Calu3 (cell line): ENCODE data around the gene OR10R2. TPM values are rescaled to one million over a fixed set of nuclear protein-coding genes. Genes with fewer than 3 reads are reported as not detected.

ENCODE experiments used
- BruUV-seq: library from RNA; stranded (reverse); fragments of 400-500 nt; replicated peaks from 2 replicates; lab custom pipeline; 2021; lab: Mats Ljungman, UMichigan
- CTCF ChIA-PET: fragments of 300-600 bp; sonication (Branson Sonifier 250); formaldehyde crosslinking; loops from one replicate; lab custom pipeline; 2022; ENCODE audit warnings: antibody characterized with exemption; lab: Charles Lee
- DNase-seq: peaks from one replicate; pipeline ENCODE4 v3.0.0; 2022
- H3K27ac Mint-ChIP-seq: one replicate; pipeline ENCODE4 v1.8.0; 2022; ENCODE audit warnings: mixed read lengths; ENCODE audit not compliant: unreplicated experiment
- H3K27me3 Mint-ChIP-seq: one replicate; pipeline ENCODE4 v1.8.0; 2022; ENCODE audit warnings: mixed read lengths; ENCODE audit not compliant: unreplicated experiment
- H3K36me3 Mint-ChIP-seq: one replicate; pipeline ENCODE4 v1.8.0; 2022; ENCODE audit warnings: mild to moderate bottlenecking, moderate library complexity, mixed read lengths; ENCODE audit not compliant: insufficient read depth, unreplicated experiment
- H3K4me1 Mint-ChIP-seq: one replicate; pipeline ENCODE4 v1.8.0; 2022; ENCODE audit warnings: mild to moderate bottlenecking, low read depth, mixed read lengths; ENCODE audit not compliant: unreplicated experiment
- H3K4me3 Mint-ChIP-seq: one replicate; pipeline ENCODE4 v1.8.0; 2022; ENCODE audit warnings: mild to moderate bottlenecking, low read depth, moderate library complexity, mixed read lengths; ENCODE audit not compliant: unreplicated experiment
- H3K9me3 Mint-ChIP-seq: one replicate; pipeline ENCODE4 v1.8.0; 2022; ENCODE audit warnings: low read depth, mixed read lengths; ENCODE audit not compliant: unreplicated experiment
- CTCF ChIP-seq: fragments of 200-600 bp; IDR thresholded peaks from one replicate; pipeline ENCODE4 v1.8.0; 2022; ENCODE audit warnings: antibody characterized with exemption; ENCODE audit not compliant: unreplicated experiment
- intact Hi-C: fragments of 100-400 bp; cut with micrococcal nuclease; formaldehyde crosslinking; loops from one replicate; pipeline ENCODE4 v1.10.0; 2022; ENCODE audit not compliant: unreplicated experiment
- total RNA-seq: library from RNA; stranded (reverse); gene quantifications from 2 replicates; pipeline ENCODE4 v1.2.3, GENCODE V29; 2022

OR10R2 gene
- total RNA-seq, 1 experiment from 2014 or later, result not detected

- no peaks in the 10 kb centered on the region for H3K4me1 Mint-ChIP-seq
- intact Hi-C loops, result loop anchor here (2.0 to 5.0 kb wide), 2 partner anchors 247 to 292 kb away; no protein-coding TSS in a partner anchor
- no peak overlapping the region for H3K4me3 Mint-ChIP-seq
- no peaks in the 10 kb centered on the region for H3K9me3 Mint-ChIP-seq
- no TSS peak for BruUV-seq
- H3K36me3 Mint-ChIP-seq, result no peaks in the 10 kb centered on the region
- no peak for TF ChIP-seq CTCF
- CTCF ChIA-PET, result no interaction called here
- DNase-seq, result no peak
- H3K27ac Mint-ChIP-seq, result no peak overlapping the region
- H3K27me3 Mint-ChIP-seq, result peaks cover 24% of the 10 kb centered on the region
These were observed 22.8 kb downstream of the OR10R2 start for GRCh38 chr1:158494796-158495195.

GRCh38 chr1:158496374-158496773, 24.4 kb downstream of the OR10R2 start:
- no TSS peak for BruUV-seq
- no peak overlapping the region for H3K4me3 Mint-ChIP-seq
- H3K4me1 Mint-ChIP-seq, result no peaks in the 10 kb centered on the region
- H3K27me3 Mint-ChIP-seq, result peaks cover 15% of the 10 kb centered on the region
- H3K27ac Mint-ChIP-seq, result no peak overlapping the region
- CTCF ChIA-PET, result interaction anchor here (1.5 kb wide), 1 partner anchor 293 kb away, joined by 11 read pairs; no protein-coding TSS in a partner anchor
- TF ChIP-seq CTCF, result no peak
- H3K36me3 Mint-ChIP-seq, result no peaks in the 10 kb centered on the region
- intact Hi-C loops, result loop anchor here (5.0 kb wide), 1 partner anchor 249 kb away; no protein-coding TSS in a partner anchor
- H3K9me3 Mint-ChIP-seq, result no peaks in the 10 kb centered on the region
- no peak for DNase-seq

GRCh38 chr1:158506369-158506987, 34.5 kb downstream of the OR10R2 start:
- no peaks in the 10 kb centered on the region for H3K36me3 Mint-ChIP-seq
- TF ChIP-seq CTCF, result peak; percentile 50
- CTCF ChIA-PET, result interaction anchor here (0.6 kb wide), 1 partner anchor 550 kb away, joined by 4 read pairs; no protein-coding TSS in a partner anchor
- no peaks in the 10 kb centered on the region for H3K9me3 Mint-ChIP-seq
- H3K27me3 Mint-ChIP-seq, result peaks cover 29% of the 10 kb centered on the region
- DNase-seq, result peak; percentile 66
- no TSS peak for BruUV-seq
- no peak overlapping the region for H3K27ac Mint-ChIP-seq
- H3K4me3 Mint-ChIP-seq, result no peak overlapping the region
- no peaks in the 10 kb centered on the region for H3K4me1 Mint-ChIP-seq
- intact Hi-C loops, result loop anchor here (2.0 kb wide), 2 partner anchors 492 to 566 kb away; no protein-coding TSS in a partner anchor

- Mint-ChIP-seq H3K27me3 (peaks cover 29% of the 10 kb centered on the region), H3K9me3 (no peaks in the 10 kb centered on the region), H3K4me1 (no peaks in the 10 kb centered on the region), H3K27ac (no peak overlapping the region), H3K36me3 (no peaks in the 10 kb centered on the region), H3K4me3 (no peak overlapping the region)
- intact Hi-C loops, result loop anchor here (2.0 kb wide), 2 partner anchors 491 to 565 kb away; no protein-coding TSS in a partner anchor
- no TSS peak for BruUV-seq
- no peak for TF ChIP-seq CTCF
- DNase-seq, result no peak
- CTCF ChIA-PET, result no interaction called here
These were observed 35.5 kb downstream of the OR10R2 start for GRCh38 chr1:158507511-158507910.
